Activated CD8-positive, alpha-beta T cell treated with anti-CD3 and anti-CD28 coated beads for 36 hours (primary cell): Measurements from ENCODE around the gene DDX56. TPM values are rescaled to one million over a fixed set of nuclear protein-coding genes. Genes with fewer than 3 reads are reported as not detected.

Experiments used
- ATAC-seq: fragments of 200-7000 bp; cut with Tn5 transposase; one replicate; pipeline ENCODE4 v1.10.0; 2021; ENCODE audit warnings: mild to moderate bottlenecking, moderate library complexity
- CTCF ChIA-PET: fragments of 350-600 bp; sonication (Branson Sonifier 250); formaldehyde crosslinking; loops from one replicate; lab custom pipeline; 2021; ENCODE audit warnings: antibody characterized with exemption; lab: Charles Lee
- POLR2A ChIA-PET: fragments of 350-600 bp; sonication (Branson Sonifier 250); formaldehyde crosslinking; loops from one replicate; lab custom pipeline; 2021; ENCODE audit warnings: antibody characterized with exemption; lab: Charles Lee
- DNase-seq: peaks from one replicate; pipeline ENCODE4 v3.0.0-alpha.2; 2020
- H3K27ac Mint-ChIP-seq: one replicate; pipeline ENCODE4 v1.8.0; 2021; ENCODE audit warnings: mild to moderate bottlenecking, mixed read lengths
- H3K27me3 Mint-ChIP-seq: one replicate; pipeline ENCODE4 v1.8.0; 2021; ENCODE audit warnings: mixed read lengths
- H3K36me3 Mint-ChIP-seq: one replicate; pipeline ENCODE4 v1.8.0; 2021; ENCODE audit warnings: low read depth, mixed read lengths
- H3K4me1 Mint-ChIP-seq: one replicate; pipeline ENCODE4 v1.8.0; 2021; ENCODE audit warnings: low read depth, mixed read lengths
- H3K4me3 Mint-ChIP-seq: one replicate; pipeline ENCODE4 v1.8.0; 2021; ENCODE audit warnings: mild to moderate bottlenecking, moderate library complexity, mixed read lengths
- H3K9me3 Mint-ChIP-seq: one replicate; pipeline ENCODE4 v1.8.0; 2021; ENCODE audit warnings: mixed read lengths
- CTCF ChIP-seq: fragments of 200-600 bp; IDR thresholded peaks from one replicate; pipeline ENCODE4 v1.8.0; 2022; ENCODE audit warnings: antibody characterized with exemption, mild to moderate bottlenecking
- intact Hi-C: fragments of 100-400 bp; cut with micrococcal nuclease; formaldehyde crosslinking; loops from one replicate; pipeline ENCODE4 v1.10.0; 2022
- total RNA-seq, 2 experiments: library from RNA; stranded (reverse); gene quantifications; one replicate each; pipeline ENCODE4 v1.2.3, GENCODE V29; 2021

The DDX56 gene
- total RNA-seq, 2 experiments from 2014 or later, result 92.3 to 98.3 TPM

DNA sequence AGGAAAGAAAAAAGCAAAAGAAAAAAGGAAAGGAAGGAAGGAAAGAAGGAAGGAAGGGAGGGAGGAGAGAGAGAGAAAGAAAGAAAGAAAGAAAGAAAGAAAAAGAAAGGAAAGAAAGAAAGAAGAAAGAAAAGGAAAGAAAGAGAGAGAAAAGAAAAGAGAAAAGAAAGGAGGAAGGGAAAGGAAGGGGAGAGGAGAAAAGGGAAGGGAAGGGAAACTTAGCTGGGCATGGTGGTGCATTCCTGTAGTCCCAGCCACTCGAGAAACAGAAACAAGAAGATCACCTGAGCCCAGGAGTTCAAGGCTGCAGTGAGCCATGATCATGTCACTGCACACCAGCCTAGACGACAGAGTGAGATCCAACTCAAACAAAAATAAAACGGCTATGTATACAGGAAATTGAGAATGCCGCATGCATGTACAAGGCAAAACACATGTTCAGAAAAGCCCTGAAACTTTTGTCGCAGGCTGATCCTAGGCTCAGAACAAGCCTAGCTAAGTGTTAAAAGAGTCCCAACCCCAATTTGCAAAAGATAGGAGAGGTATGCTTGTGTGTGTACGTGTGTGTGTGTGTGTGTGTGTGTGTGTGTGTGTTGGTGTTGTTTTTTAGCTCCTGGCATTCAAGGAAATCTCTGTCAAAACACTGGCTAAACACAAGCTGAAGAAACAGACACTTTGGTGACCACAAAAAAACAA lies 26.0 kb downstream of the DDX56 start:
- ChIA-PET POLR2A (interaction anchor here (0.6 kb wide), 1 partner anchor 256 kb away, joined by 3 read pairs; no protein-coding TSS in a partner anchor), CTCF (interaction anchor here (1.0 to 3.1 kb wide), 4 partner anchors 13 to 307 kb away, joined by 3 to 15 read pairs (median 8); no protein-coding TSS in a partner anchor)
- Mint-ChIP-seq H3K4me1 (peaks cover 9% of the 10 kb centered on the region), H3K27me3 (no peaks in the 10 kb centered on the region), H3K4me3 (no peak overlapping the region), H3K9me3 (no peaks in the 10 kb centered on the region), H3K27ac (no peak overlapping the region), H3K36me3 (no peaks in the 10 kb centered on the region)
- DNase-seq (no peak), ATAC-seq (no peak)
- intact Hi-C loops, result no loop called here
- TF ChIP-seq CTCF, result peak; percentile 23

DNA sequence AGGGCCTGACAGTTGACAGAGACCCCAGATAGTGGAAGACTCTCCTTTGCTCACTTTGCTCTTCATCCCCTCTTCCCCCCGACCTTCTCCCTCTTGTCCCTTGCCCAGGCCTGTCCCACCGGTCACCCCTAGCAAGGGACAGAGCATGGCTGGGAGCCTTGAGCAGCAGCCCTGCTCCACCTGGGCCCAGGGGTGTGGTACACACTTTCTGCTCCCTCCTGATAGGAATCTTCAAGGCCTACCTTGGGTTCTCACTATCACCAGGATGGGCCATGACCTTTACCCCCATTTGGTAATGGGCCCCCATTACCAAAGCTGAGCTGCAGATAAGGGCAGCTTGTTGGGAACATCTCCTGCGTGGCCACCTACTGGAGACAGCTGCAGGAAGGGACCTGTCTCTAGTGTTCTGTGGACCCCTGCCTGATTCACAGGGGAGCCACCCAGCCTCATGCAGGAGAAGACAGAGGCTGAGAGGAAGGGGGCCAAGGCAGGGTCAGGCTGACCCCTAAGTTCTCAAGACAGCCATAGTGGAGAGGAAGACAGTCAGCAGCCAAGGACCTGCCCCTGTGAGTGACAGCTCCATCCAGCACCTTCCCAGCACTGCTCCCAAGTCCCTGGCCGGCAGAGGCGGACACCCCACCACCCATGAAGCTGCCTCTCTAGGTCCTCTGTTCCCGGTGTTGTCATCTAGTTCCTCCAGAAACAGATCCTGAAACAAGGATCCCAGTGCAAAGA lies 31.7 kb downstream of the DDX56 start:
- DNase-seq, result no peak
- H3K36me3 Mint-ChIP-seq, result no peaks in the 10 kb centered on the region
- H3K4me1 Mint-ChIP-seq, result no peaks in the 10 kb centered on the region
- CTCF ChIA-PET, result interaction anchor here (0.7 kb wide), 1 partner anchor 7 kb away, joined by 4 read pairs; no protein-coding TSS in a partner anchor
- TF ChIP-seq CTCF, result no peak
- no peak for ATAC-seq
- no peak overlapping the region for H3K27ac Mint-ChIP-seq
- no peak overlapping the region for H3K4me3 Mint-ChIP-seq
- H3K9me3 Mint-ChIP-seq, result no peaks in the 10 kb centered on the region
- no peaks in the 10 kb centered on the region for H3K27me3 Mint-ChIP-seq
- POLR2A ChIA-PET, result no interaction called here
- intact Hi-C loops, result no loop called here

DNA sequence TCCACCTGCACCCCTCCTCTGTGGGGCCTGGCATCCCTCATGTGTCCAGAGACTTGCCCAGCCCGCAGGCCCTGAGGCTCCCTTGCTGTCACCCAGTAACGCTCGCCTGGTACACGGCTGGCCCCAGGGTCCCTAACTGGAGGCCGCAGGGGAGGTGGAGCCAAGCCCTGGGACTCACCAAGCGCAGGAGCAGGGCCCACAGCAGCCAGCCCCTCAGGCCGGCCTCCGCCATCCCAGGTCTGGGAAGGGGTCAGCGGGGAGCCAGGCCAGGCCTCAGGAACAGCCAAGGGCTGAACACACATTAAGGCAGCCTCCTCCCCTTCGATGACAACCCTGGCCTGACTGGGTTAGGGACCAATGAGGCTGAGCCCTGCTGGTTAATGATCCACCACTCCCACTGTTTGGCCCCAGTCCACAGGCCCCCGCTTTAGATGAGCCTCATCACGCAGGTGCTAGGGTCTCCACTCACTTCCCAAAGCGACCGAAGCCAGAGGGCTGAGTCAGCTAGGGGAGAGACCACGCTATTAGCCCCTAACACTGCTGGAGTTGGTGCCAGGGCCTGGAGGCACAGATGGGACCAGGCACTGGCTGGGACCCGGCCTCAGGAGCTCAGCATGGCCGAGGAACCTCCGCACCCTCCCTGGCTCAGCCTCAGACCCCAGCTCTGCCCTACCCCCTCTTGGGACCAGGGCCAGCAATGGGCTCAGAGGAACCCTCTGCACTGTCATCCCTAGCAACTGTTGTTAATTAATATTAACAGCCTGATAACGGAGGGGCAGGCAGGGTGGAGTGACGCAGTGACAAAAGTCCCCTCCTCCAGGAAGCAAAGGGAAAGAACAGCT lies 32.5 kb downstream of the DDX56 start, which contains the start of gene NPC1L1:
Gene NPC1L1 (minus strand): TSS at position 303 of the 842 bp plus-strand sequence. CDS start 71 bp downstream, at position 232.
- no peaks in the 10 kb centered on the region for H3K9me3 Mint-ChIP-seq
- DNase-seq, result no peak
- no peak for ATAC-seq
- H3K4me3 Mint-ChIP-seq, result no peak within 1 kb of the TSS
- H3K27ac Mint-ChIP-seq, result peak within 1 kb of the TSS; percentile 20
- POLR2A ChIA-PET, result no interaction called here
- TF ChIP-seq CTCF, result no peak
- intact Hi-C loops, result no loop called here
- no peaks in the 10 kb centered on the region for H3K36me3 Mint-ChIP-seq
- no peaks in the 10 kb centered on the region for H3K27me3 Mint-ChIP-seq
- CTCF ChIA-PET, result interaction anchor here (0.6 to 1.2 kb wide), 2 partner anchors 15 to 180 kb away, joined by 3 read pairs; no protein-coding TSS in a partner anchor
- H3K4me1 Mint-ChIP-seq, result no peaks in the 10 kb centered on the region

DNA sequence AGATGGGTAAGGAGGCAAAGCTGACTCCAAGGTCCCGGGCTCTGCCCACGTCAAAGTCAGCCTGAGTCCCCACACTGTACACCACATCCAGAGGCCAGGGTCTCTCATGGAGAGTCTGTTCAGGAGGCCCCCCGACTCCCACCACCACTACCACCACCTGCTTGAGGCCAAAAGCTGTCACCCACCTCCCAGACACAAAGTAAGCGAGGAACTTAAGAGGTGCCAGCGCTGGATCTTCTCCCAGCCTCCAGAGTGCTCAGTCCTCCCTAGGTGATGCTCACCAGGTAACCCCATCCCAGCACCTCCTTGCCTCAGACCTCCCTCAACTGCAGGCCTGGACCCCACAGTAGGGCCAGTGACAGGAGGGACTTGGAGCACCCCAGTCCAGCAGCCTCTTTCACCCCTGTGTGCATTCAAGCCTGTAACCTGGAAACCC lies 33.1 kb downstream of the DDX56 start:
- Mint-ChIP-seq H3K4me3 (no peak overlapping the region), H3K27me3 (no peaks in the 10 kb centered on the region), H3K27ac (peak overlapping the region; percentile 20), H3K4me1 (no peaks in the 10 kb centered on the region), H3K36me3 (no peaks in the 10 kb centered on the region), H3K9me3 (no peaks in the 10 kb centered on the region)
- no peak for ATAC-seq
- ChIA-PET POLR2A (no interaction called here), CTCF (interaction anchor here (0.6 to 1.2 kb wide), 2 partner anchors 14 to 179 kb away, joined by 3 read pairs; no protein-coding TSS in a partner anchor)
- no peak for DNase-seq
- TF ChIP-seq CTCF, result no peak
- intact Hi-C loops, result no loop called here
